Esophagus muscularis mucosa (tissue), 4 donors: ENCODE measurements around the gene ELP1. TPM values are rescaled to one million over a fixed set of nuclear protein-coding genes. Genes with fewer than 3 reads are reported as not detected.

Source experiments
- DNase-seq: peaks from one replicate; pipeline ENCODE4 v3.0.0-alpha.2; 2017; ENCODE audit errors: extremely low spot score
- H3K27ac ChIP-seq, 4 donors: fragments of 200-600 bp; sonication (generic); replicated peaks in 1 of 4; 1 replicate in 3 of 4; 2 replicates in 1 of 4; pipeline ENCODE4 v1.5.1; 2016 to 2019; ENCODE audit warnings: mild to moderate bottlenecking in 1 of 4
- H3K27me3 ChIP-seq, 4 donors: fragments of 200-600 bp; sonication (generic); one replicate each; pipeline versions ENCODE4 v1.5.1 to v1.6.0; 2016 to 2019
- H3K36me3 ChIP-seq, 4 donors: fragments of 200-600 bp; sonication (generic); one replicate each; pipeline ENCODE4 v1.5.1; 2016 to 2019
- H3K4me1 ChIP-seq, 4 donors: fragments of 200-600 bp; sonication (generic); one replicate each; pipeline ENCODE4 v1.5.1; 2016 to 2019
- H3K4me3 ChIP-seq, 4 donors: fragments of 200-600 bp; sonication (generic); 1 replicate in 2 of 4; 2 replicates in 2 of 4; pipeline ENCODE4 v1.5.1; 2016 to 2019; ENCODE audit warnings: mild to moderate bottlenecking in 4 of 4, moderate library complexity in 1 of 4
- H3K9me3 ChIP-seq, 4 donors: fragments of 200-600 bp; sonication (generic); 1 replicate in 3 of 4; 2 replicates in 1 of 4; pipeline ENCODE4 v1.5.1; 2016 to 2019
- EP300 ChIP-seq: sonication (generic); formaldehyde crosslinking; IDR thresholded peaks from one replicate; pipeline ENCODE4 v1.6.1; 2017; ENCODE audit warnings: antibody characterized with exemption
- POLR2A ChIP-seq: fragments of 450-650 bp; IDR thresholded peaks from one replicate; pipeline ENCODE4 v1.6.1; 2017; ENCODE audit warnings: antibody characterized with exemption, moderate library complexity, mild to moderate bottlenecking, low read depth
- POLR2AphosphoS5 ChIP-seq, 2 donors: sonication (generic); formaldehyde crosslinking; IDR thresholded peaks; one replicate each; pipeline ENCODE4 v1.6.1; 2017; ENCODE audit warnings: antibody characterized with exemption in 2 of 2
- WGBS: methylation state at CpG from one replicate; pipeline ENCODE4 v1.1.5; 2018; 5-methylcytosine and 5-hydroxymethylcytosine counted together
- intact Hi-C: fragments of 100-400 bp; cut with DNase I; formaldehyde crosslinking; loops from one replicate; pipeline ENCODE4 v1.15.1; 2023
- total RNA-seq, 4 donors: library from RNA; depleted of rRNA; stranded (reverse); fragments of >200 nt; gene quantifications; one replicate each; pipeline versions ENCODE4 v1.1.0 to v1.2.1, GENCODE V29; 2016
- TF ChIP-seq, protein P1 (sequence below), 3 experiments: fragments of 200-600 bp in 2 of 3; fragments of 450-650 bp in 1 of 3; sonication (generic) in 2 of 3; IDR thresholded peaks; one replicate each; pipeline ENCODE4 v1.5.1; 2017 to 2019; ENCODE audit warnings: antibody characterized with exemption in 3 of 3, mild to moderate bottlenecking in 2 of 3, moderate library complexity in 1 of 3

The ELP1 gene
- total RNA-seq, 4 donors from 2014 or later = 14.1 to 16.2 (median 14.5) TPM

DNA sequence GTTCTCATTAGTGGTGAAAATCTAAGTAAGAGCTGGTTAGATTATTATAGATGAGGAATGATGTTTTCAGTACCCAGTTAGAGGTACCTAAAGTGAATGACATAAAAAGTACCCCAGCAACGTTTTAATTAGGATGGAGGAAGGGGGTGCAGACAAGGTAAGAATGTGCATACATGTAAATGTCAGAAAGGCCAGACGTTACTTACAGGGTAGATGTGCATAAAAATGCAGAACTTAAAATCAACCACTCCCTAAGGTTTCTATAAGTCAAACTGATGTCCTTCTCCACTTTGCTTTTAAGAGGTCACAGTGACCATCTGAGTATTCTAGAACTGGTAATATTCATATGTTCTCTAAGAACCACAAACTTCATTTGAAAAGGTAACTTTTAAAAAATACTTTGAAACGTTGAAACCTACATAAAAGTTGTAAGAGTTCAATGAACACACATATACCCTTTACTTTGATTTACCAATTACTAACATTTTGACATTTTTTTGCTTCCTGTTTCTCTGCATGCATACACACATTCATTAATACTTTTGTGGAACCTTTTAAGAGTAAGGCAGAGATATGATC is 53.1 kb downstream of the ELP1 start:
- TF ChIP-seq EP300 (no peak), POLR2A (no peak), POLR2AphosphoS5 (IDR thresholded peaks at IDR 0.05) (no peak)
- TF ChIP-seq, protein P1, sequence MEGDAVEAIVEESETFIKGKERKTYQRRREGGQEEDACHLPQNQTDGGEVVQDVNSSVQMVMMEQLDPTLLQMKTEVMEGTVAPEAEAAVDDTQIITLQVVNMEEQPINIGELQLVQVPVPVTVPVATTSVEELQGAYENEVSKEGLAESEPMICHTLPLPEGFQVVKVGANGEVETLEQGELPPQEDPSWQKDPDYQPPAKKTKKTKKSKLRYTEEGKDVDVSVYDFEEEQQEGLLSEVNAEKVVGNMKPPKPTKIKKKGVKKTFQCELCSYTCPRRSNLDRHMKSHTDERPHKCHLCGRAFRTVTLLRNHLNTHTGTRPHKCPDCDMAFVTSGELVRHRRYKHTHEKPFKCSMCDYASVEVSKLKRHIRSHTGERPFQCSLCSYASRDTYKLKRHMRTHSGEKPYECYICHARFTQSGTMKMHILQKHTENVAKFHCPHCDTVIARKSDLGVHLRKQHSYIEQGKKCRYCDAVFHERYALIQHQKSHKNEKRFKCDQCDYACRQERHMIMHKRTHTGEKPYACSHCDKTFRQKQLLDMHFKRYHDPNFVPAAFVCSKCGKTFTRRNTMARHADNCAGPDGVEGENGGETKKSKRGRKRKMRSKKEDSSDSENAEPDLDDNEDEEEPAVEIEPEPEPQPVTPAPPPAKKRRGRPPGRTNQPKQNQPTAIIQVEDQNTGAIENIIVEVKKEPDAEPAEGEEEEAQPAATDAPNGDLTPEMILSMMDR (IDR thresholded peaks at IDR 0.05) = no peak
- Histone ChIP-seq H3K4me3 (no peak overlapping the region), H3K27ac (no peak overlapping the region), H3K27me3 (no peaks in the 10 kb centered on the region), H3K36me3 (peaks cover 43 to 78% (median 71%) of the 10 kb centered on the region in 4 donors), H3K9me3 (no peaks in the 10 kb centered on the region), H3K4me1 (peaks cover 0 to 3% (median 1%) of the 10 kb centered on the region in 4 donors)
- 80% methylated on average over 3 of the region's 3 CpGs for WGBS
- DNase-seq = no peak
- intact Hi-C loops = no loop called here

DNA sequence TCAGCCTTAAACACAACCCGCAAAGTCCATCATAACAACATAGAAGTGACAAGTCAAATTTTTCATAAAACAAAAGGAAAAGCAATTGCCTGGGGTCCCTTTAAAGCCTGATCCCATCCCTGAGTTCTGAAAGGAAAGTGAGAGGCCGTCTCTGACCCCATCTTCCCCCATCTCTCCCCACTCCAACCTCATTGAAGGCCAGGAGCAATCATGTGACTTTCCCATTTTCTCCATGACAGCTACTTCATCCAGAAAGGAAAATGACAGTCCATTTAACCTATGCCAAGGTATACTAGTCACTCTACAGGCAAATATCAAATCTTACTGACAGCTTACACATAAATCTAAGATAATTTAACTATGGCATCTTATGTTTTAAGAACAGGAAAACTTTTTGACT is 56.4 kb downstream of the ELP1 start:
- H3K4me1 ChIP-seq = no peaks in the 10 kb centered on the region
- 100% methylated on average over 2 of the region's 2 CpGs for WGBS
- H3K4me3 ChIP-seq = no peak overlapping the region
- no peak for DNase-seq
- H3K9me3 ChIP-seq = no peaks in the 10 kb centered on the region
- intact Hi-C loops = no loop called here
- H3K27me3 ChIP-seq = no peaks in the 10 kb centered on the region
- H3K27ac ChIP-seq = no peak overlapping the region
- TF ChIP-seq, protein P1 (IDR thresholded peaks at IDR 0.05) = no peak
- TF ChIP-seq POLR2AphosphoS5 (IDR thresholded peaks at IDR 0.05) (no peak), POLR2A (no peak), EP300 (no peak)
- peaks cover 72 to 98% (median 92%) of the 10 kb centered on the region in 4 donors for H3K36me3 ChIP-seq

DNA sequence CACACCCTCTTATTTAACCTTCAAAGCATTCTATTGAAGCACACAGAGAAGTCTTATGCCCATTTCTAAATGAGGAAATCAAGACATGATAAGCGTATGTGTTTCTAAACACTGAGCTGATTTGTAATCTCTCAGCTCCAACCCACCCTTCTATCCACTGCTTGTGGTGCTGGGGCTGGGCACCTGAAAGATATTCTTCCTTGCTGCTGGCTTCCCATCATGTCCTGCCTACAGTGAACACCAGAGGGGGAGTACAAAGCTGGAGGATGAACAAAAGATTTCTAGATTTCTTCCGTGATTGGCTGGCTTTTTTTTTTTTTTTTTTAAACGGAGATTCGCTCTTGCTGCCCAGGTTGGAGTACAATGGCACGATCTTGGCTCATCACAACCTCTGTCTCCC is 57.5 kb downstream of the ELP1 start:
- 92% methylated on average over 5 of the region's 5 CpGs for WGBS
- H3K36me3 ChIP-seq = peaks cover 73 to 99% (median 90%) of the 10 kb centered on the region in 4 donors
- intact Hi-C loops = no loop called here
- H3K4me3 ChIP-seq = no peak overlapping the region
- no peak for TF ChIP-seq POLR2AphosphoS5 (IDR thresholded peaks at IDR 0.05)
- no peak for DNase-seq
- H3K27ac ChIP-seq = no peak overlapping the region
- H3K9me3 ChIP-seq = no peaks in the 10 kb centered on the region
- no peaks in the 10 kb centered on the region for H3K4me1 ChIP-seq
- H3K27me3 ChIP-seq = no peaks in the 10 kb centered on the region

DNA sequence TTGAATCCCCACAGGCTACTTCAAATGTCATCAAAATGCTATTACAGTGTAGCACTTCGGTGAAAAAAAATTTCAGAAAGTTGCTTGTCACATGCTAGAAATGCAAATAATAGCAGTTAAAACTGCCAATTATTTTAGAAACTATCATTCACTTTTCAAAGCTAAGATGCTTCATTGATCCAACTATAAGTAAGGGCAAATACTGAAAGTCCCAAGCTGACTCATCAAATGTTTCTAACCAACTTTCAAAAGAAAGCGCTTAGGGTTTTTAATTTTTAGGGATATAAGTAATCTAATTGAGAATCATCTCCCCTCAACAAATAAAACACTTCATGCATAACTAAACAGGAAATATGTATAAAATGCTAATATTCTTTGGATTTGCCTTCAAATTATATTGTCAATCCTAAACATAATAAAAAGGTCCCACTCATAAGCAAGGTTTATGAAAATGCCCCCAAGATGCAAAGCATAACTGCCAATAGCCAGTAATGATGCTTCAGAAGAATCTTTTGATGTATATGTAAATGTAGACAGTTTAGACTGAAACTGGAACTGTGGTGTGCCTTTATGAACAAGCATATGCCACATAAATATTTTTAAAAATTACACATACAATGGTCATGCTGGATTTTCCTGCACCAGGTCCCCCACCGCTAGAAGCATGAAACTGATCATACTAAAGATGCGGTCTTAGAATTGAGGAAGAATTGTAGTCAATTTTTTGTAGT is 59.7 kb downstream of the ELP1 start:
- Histone ChIP-seq H3K9me3 (no peaks in the 10 kb centered on the region), H3K27me3 (no peaks in the 10 kb centered on the region), H3K4me1 (no peaks in the 10 kb centered on the region), H3K36me3 (peaks cover 76 to 99% (median 89%) of the 10 kb centered on the region in 4 donors), H3K27ac (no peak overlapping the region), H3K4me3 (no peak overlapping the region)
- 97% methylated on average over 4 of the region's 4 CpGs for WGBS
- DNase-seq = no peak
- TF ChIP-seq, protein P1 (IDR thresholded peaks at IDR 0.05) = no peak
- TF ChIP-seq EP300 (no peak), POLR2AphosphoS5 (IDR thresholded peaks at IDR 0.05) (no peak), POLR2A (no peak)
- intact Hi-C loops = no loop called here

DNA sequence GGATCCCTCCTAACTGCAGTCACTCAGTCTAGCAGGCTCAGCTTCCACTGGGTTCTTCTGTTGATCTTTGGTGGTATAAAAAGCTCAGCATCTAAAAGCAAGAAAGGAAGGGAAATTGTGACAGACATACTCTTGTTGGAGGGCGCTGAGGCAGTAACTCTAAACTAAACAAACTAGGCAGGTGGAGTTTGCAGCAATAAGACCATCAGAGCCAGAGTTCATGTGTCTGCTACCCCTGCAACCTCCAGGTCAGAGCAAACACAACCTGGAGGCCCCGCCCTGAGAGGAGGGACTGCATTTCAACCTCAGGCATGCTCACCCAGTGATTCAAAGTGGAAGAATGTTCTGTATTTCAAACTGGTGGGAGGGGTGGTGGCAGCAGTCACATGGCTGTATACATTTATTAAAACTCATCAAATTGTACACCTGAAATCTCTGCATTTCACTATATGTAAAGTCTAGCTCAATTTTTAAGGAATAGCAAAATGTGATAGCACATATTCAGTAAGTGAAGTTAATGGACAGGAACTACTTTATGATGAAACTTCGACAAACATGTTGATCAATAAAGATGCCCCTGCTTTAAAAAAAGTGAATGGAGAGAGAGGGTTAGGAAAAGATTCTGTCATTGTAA is 64.7 kb downstream of the ELP1 start:
- 92% methylated on average over 3 of the region's 3 CpGs for WGBS
- intact Hi-C loops = no loop called here
- no peak overlapping the region for H3K4me3 ChIP-seq
- H3K4me1 ChIP-seq = peaks cover 0 to 5% (median 0%) of the 10 kb centered on the region in 4 donors
- TF ChIP-seq EP300 (no peak), POLR2A (no peak), POLR2AphosphoS5 (IDR thresholded peaks at IDR 0.05) (no peak)
- TF ChIP-seq, protein P1 (IDR thresholded peaks at IDR 0.05) = no peak
- H3K36me3 ChIP-seq = peaks cover 28 to 68% (median 57%) of the 10 kb centered on the region in 4 donors
- no peaks in the 10 kb centered on the region for H3K9me3 ChIP-seq
- no peak for DNase-seq
- no peaks in the 10 kb centered on the region for H3K27me3 ChIP-seq
- no peak overlapping the region for H3K27ac ChIP-seq
